Hepatocyte (in vitro differentiated cells): ENCODE results near the gene EYS.

Source experiments
- CTCF ChIP-seq: fragments of 200-600 bp; sonication (generic); IDR thresholded peaks from 2 replicates; pipeline ENCODE4 v1.5.1; 2016; ENCODE audit warnings: antibody characterized with exemption, mild to moderate bottlenecking; ENCODE audit not compliant: poor library complexity
- EZH2 ChIP-seq: fragments of 200-600 bp; sonication (generic); IDR thresholded peaks from 2 replicates; pipeline ENCODE4 v1.6.1; 2016; ENCODE audit warnings: antibody characterized with exemption, mild to moderate bottlenecking, borderline replicate concordance
- EZH2phosphoT487 ChIP-seq: fragments of 200-600 bp; sonication (generic); IDR thresholded peaks from one replicate; pipeline ENCODE4 v1.6.1; 2018; ENCODE audit warnings: antibody characterized with exemption, mild to moderate bottlenecking, low read depth, moderate library complexity; ENCODE audit not compliant: unreplicated experiment, severe bottlenecking

- TF ChIP-seq CTCF (no peak), EZH2 (no peak), EZH2phosphoT487 (no peak)
Observed at GRCh38 chr6:64250126-64250525, 1456.9 kb downstream of the EYS start.
